Measurements from ENCODE around the gene NAA40. TPM values are rescaled to one million over a fixed set of nuclear protein-coding genes. Genes with fewer than 3 reads are reported as not detected.

Gene NAA40
- total RNA-seq, 1 experiment from 2014 or later = 44.4 TPM

DNA sequence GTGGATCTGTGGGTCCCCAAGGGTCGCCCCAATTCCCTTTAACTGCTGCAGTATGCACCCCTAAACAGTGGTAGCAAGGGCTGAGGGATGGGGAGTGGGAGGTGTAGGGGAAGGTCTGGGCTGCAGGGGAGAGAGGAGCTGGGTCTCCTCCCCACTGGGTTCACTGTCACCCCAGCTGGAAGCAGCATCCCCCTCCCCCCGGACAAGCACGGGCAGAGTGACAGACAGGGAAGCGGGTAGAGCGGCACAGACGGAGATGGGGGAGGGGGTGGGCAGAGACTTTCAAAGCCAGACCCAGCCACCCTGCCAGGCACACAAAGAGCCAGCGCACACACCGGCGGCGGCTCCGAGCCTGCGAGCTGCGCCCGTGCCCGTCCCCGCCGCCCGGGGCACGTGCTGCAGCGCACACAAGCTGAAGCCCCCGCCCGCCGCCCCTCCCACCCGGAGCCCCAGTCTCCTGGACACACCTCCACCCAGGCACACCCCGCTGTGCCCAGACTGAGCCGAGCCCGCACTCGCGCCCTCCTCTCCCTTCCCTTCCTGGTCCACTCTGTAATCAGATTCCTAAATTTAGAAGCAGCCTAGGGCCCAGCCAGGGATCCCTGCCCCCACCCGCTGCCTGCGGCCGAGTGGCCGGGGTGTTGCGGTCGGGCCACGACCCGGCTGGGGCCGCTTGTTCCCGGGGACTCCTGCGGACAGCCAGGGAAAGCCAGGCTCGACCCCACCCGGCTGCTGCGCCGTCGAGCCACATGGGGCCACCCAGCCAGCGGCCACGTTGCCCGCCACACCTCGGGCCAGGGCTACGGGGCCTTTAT is 20.9 kb upstream of the NAA40 start:
- Histone ChIP-seq H3K4ac (ENCODE audit: low read depth, low read length) (peak overlapping the region; percentile 90), H3K56ac (ENCODE audit: insufficient read length, low read depth, low read length) (no peak overlapping the region), H3K18ac (ENCODE audit: insufficient read length, low read depth, low read length) (peak overlapping the region; percentile 83), H3K79me1 (ENCODE audit: insufficient read depth, low read depth, low read length, poor library complexity, severe bottlenecking) (no peaks in the 10 kb centered on the region), H3K23me2 (ENCODE audit: insufficient read length, low read depth, low read length, poor library complexity, severe bottlenecking) (peaks cover 33% of the 10 kb centered on the region), H3K4me1 (ENCODE audit: insufficient read depth, low read length) (peaks cover 3% of the 10 kb centered on the region), H4K8ac (replicated peaks; ENCODE audit: insufficient read length, low read depth, low read length) (no peak overlapping the region), H3K9me3 (ENCODE audit: control insufficient read depth, low read depth, low read length) (no peaks in the 10 kb centered on the region), H4K91ac (ENCODE audit: insufficient read length, low read depth, low read length) (peak overlapping the region; percentile 94), H2BK5ac (ENCODE audit: insufficient read length, low read length) (peak overlapping the region; percentile 28), H4K20me1 (ENCODE audit: control insufficient read depth, insufficient read depth, insufficient read length) (no peaks in the 10 kb centered on the region), H2AK5ac (ENCODE audit: insufficient read length, low read length) (no peak overlapping the region), H3K14ac (ENCODE audit: insufficient read depth, low read length) (peak overlapping the region; percentile 94), H3K23ac (ENCODE audit: insufficient read length, low read depth, low read length) (no peak overlapping the region), H3T11ph (ENCODE audit: low read length) (peak overlapping the region; percentile 71), H2AFZ (ENCODE audit: low read length) (no peak overlapping the region), H3K4me2 (ENCODE audit: insufficient read depth, insufficient read length, low read length) (peak overlapping the region; percentile 67), H2BK15ac (ENCODE audit: low read depth, low read length) (no peak overlapping the region), H2BK120ac (ENCODE audit: low read depth, low read length, poor library complexity, severe bottlenecking) (peak overlapping the region; percentile 65), H2BK12ac (ENCODE audit: insufficient read length, low read depth, low read length) (peak overlapping the region; percentile 72), H3K79me2 (ENCODE audit: insufficient read depth, low read length) (peaks cover 5% of the 10 kb centered on the region; the same call in 1 of the 2 replicates), H4K5ac (ENCODE audit: insufficient read length, low read depth, low read length) (peak overlapping the region; percentile 23), H3K27me3 (ENCODE audit: insufficient read depth, low read length) (no peaks in the 10 kb centered on the region), H3K9ac (ENCODE audit: extremely low read depth, insufficient read length, low read length) (peak overlapping the region; percentile 72), H2BK20ac (ENCODE audit: low read depth, low read length, poor library complexity, severe bottlenecking) (no peak overlapping the region), H3K27ac (ENCODE audit: insufficient read length, low read depth, low read length) (peak overlapping the region; percentile 85)
- TF ChIP-seq, protein P1, sequence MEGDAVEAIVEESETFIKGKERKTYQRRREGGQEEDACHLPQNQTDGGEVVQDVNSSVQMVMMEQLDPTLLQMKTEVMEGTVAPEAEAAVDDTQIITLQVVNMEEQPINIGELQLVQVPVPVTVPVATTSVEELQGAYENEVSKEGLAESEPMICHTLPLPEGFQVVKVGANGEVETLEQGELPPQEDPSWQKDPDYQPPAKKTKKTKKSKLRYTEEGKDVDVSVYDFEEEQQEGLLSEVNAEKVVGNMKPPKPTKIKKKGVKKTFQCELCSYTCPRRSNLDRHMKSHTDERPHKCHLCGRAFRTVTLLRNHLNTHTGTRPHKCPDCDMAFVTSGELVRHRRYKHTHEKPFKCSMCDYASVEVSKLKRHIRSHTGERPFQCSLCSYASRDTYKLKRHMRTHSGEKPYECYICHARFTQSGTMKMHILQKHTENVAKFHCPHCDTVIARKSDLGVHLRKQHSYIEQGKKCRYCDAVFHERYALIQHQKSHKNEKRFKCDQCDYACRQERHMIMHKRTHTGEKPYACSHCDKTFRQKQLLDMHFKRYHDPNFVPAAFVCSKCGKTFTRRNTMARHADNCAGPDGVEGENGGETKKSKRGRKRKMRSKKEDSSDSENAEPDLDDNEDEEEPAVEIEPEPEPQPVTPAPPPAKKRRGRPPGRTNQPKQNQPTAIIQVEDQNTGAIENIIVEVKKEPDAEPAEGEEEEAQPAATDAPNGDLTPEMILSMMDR (conservative IDR thresholded peaks at IDR 0.05) = no peak
- peak; percentile 93 for DNase-seq
- Mint-ChIP-seq H3K9me3 (peaks cover 5% of the 10 kb centered on the region in 2 experiments; a peak in 4 of 5 replicates), H3K4me1 (peaks cover 24 to 31% of the 10 kb centered on the region in 2 experiments), H3K36me3 (ENCODE audit: insufficient read depth in 1 of 3, low read depth in 3 of 3) (peaks cover 14 to 26% (median 20%) of the 10 kb centered on the region in 3 experiments), H3K27ac (peak overlapping the region; percentile 97 to 100 (median 99)), H3K27me3 (ENCODE audit: low read depth) (peaks cover under 1% of the 10 kb centered on the region), H3K4me3 (peak overlapping the region; percentile 67 to 87)
- WGBS (ENCODE audit: extremely low coverage, insufficient read length, low lambda C conversion rate) = no CpG with 5 or more reads among the region's 50 CpGs

Measured in H9 (cell line).